Epithelial cell of prostate (primary cell): ENCODE data around the gene CYB561A3.

ENCODE experiments used
- DNase-seq: peaks from one replicate; pipeline ENCODE4 v3.0.0-alpha.2; 2011; ENCODE audit warnings: low read depth, low spot score
- H3K27ac ChIP-seq: fragments of 450-650 bp; 2 replicates; pipeline ENCODE4 v1.5.1; 2017; ENCODE audit warnings: mild to moderate bottlenecking

CYB561A3 gene

DNA sequence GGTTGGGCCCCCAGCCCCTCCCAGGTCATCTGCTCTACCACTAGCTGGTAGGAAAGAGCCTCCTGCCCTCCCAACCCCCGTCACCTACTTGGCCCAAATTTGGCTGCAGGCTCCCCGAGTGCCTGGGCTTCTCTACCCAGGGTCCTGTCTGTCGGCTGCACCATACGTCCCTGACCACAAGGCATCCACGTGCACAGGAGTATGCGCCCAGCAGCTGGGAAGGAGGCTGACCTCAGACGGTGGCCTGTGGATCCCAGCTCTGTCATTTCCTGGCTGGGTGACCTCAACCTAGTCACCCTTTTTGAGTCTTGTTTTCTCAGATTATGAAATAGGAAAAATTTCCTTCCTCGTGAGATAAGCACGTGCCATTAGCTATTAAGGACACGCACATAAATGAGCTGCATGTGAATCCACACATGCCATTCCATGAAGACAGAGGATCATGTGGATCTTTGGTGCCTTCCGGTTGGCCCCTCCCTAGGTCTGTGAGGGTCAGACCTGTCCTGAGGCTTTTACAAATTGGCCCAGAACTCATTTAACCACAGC, 13.7 kb downstream of the CYB561A3 start:
- DNase-seq, result no peak
- H3K27ac ChIP-seq, result no peak overlapping the region

DNA sequence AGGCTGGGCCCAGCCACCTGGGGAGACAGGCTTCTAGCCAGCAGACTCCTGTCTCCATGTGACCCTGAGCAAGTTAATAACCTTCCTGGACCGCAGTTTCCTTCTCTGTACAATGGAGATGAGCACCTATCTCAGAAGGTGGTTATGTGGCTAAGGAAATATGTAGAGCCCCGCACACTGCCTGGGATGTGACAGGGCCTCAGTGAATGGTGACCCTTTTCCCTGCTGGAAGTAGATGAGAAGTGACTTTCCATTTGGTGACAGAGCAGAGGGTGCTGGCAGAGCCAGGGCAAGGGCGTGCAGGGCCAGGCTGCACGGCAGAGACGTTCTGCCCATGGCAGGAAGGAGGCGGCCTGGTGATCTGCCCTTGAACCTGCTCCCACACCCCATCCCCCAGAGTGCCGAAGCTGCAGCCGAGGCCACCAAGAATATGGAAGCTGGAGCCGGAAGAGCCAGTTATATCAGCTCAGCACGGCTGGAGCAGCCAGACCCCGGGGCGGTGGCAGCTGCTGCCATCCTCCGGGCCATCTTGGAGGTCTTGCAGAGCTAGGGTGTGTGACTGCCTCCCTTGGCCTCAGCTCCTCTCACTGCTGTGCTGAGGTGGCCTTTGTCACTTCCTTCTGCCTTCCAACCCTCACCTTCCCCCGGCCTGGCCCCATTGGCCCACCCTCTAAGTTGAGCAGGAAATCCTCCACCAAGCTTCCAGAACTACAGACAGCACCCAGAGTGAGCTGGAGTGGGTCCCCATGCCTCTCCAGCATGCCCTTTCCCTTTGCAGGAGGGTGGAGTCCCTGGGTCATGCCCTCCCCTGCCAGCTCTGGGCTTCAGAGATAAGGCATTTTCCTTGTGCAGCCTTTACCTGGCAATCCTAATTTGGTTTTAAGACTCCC, 15.5 kb downstream of the CYB561A3 start:
- DNase-seq, result no peak
- no peak overlapping the region for H3K27ac ChIP-seq

DNA sequence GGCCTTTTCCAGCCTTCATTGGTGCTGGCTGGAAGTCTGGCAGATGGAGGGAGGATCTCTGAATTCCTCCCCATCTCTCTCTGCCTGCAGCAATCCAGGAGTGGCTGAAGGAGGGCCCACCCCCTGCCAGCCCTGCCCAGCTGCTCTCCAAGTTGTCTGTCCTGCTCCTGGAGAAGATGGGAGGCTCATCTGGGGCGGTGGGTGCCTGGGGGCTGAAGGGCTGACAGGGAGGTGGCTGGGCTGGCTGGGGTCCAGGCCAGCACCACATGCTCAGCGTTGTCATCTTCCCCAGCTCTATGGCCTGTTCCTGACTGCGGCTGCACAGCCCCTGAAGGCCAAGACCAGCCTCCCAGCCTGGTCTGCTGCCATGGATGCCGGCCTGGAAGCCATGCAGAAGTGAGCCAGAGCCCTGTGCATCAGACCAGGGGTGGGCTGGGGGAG, 16.5 kb downstream of the CYB561A3 start:
- no peak for DNase-seq
- H3K27ac ChIP-seq, result no peak overlapping the region

DNA sequence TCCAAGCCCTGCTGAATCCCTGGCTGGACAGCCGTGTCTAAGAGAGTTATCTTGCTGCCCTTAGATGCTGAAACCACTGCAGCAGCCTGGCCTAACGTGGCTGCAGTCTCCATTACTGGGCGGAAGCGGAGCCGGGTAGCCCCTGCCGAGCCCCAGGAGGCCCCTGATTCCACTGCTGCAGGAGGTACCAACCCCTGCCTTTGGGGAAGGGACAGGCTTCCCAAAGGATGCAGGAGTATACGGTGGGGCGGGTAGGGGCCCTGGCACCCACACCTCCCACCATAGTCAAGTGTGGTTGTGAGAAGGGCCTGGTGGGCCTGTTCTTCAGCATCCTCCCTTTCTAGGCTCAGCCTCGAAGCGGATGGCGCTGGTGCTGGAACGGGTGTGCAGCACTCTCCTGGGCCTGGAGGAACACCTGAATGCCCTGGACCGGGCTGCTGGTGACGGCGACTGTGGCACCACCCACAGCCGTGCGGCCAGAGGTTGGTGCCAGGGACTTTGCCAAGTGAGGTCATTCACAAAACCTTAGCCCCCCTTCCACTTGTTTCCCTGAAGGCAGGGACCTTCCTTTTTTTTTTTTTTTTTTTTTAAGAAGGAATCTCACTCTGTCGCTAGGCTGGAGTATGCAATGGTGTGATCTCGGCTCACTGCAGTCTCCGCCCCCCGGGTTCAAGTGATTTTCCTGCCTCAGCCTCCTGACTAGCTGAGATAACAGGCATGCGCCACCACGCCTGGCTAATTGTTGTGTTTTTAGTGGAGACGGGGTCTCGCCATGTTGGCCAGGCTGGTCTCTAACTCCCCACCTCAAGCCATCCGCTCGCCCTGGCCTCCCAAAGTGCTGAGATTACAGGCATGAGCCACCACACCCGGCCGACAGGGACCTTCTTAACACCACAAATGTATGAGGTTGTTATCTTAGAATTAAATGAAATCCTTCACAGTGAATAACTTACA, 17.6 kb downstream of the CYB561A3 start:
- no peak for DNase-seq
- H3K27ac ChIP-seq, result no peak overlapping the region

DNA sequence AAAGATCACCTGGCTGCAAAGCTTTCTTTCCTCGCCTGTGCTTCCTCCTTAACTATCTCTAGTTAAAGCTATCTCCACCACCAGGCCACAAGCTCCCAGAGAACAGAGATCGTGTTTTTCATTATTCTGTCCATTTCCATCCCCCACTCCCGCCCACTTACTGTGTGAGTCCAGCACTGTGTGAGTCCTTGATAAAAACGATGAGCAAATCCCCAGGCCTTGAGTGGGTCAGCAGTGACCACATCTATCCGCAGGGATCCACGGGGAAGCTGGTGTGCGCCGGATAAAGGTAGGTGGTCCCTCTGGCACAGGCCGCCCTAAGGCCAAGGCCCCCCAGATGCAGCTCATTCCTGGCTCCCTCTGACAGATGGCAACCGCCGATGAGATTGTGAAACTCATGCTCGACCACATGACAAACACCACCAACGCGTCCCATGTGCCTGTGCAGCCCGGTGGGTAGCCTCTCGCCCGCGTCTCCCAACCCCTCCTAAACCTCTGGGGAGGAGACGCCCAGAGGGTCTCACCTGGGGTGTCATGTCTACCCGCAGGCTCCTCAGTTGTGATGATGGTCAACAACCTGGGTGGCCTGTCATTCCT, 19.4 kb downstream of the CYB561A3 start:
- DNase-seq, result no peak
- no peak overlapping the region for H3K27ac ChIP-seq

DNA sequence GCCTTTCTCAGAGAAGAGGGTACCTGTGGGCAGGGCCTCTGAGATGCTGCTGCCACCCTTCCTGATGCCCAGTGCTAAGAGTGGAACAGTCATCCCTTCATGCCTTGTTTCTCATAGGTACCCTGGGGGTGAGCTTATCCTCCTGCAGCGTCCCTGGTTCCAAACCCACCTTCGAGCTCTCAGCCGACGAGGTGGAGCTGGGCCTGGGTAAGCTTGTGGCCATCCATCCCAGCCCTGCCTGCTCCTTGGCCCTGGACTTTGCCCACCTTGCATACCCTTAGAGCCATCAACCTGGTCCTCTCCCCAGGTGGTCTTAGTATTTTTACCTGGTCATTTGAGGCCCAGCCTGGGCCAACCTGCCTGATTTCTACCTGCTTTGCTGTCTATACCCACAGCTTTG, 20.0 kb downstream of the CYB561A3 start:
- no peak for DNase-seq

DNA sequence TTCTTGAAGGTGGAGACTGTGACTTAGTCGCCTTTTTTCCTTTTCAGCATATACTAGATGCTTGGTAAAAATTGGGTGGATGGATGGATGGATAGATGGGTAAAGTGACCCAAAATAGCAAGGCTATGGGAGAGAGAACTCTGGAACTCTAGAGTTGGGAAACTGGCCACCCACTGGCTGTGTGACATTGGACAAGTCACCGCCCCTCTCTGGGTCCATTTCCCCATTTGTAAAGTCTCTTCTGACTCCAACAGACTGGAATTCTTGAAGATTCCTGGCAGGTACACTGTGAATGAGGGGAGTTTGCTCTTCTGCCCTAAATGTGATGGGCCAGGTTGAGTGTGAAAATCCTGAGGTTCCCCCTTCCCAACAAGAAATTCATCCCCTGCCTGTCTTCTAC, 20.7 kb downstream of the CYB561A3 start:
- DNase-seq, result no peak
- H3K27ac ChIP-seq, result no peak overlapping the region

More for the DNA sequence above, 20.0 kb downstream of the CYB561A3 start:
- H3K27ac ChIP-seq, result no peak overlapping the region

DNA sequence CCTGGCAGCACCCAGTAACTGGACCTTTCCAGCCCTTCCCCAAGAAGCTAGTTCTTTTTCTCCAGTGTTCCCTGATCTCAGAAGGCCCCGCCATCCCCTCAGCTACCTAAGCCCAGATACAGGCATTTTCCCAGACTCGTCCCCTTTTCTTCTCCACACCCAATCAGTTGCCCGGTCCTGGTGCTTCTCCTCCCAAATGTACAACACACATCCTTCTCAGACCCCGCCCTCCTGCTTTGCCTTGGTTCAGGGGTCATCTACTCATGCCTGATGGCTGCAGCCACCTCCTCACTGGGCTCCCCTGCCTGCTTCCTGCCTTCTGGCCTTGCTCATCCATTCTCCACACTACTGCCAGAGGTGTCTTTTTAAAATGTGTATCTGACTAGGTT, 22.2 kb downstream of the CYB561A3 start:
- no peak overlapping the region for H3K27ac ChIP-seq
- DNase-seq, result no peak

DNA sequence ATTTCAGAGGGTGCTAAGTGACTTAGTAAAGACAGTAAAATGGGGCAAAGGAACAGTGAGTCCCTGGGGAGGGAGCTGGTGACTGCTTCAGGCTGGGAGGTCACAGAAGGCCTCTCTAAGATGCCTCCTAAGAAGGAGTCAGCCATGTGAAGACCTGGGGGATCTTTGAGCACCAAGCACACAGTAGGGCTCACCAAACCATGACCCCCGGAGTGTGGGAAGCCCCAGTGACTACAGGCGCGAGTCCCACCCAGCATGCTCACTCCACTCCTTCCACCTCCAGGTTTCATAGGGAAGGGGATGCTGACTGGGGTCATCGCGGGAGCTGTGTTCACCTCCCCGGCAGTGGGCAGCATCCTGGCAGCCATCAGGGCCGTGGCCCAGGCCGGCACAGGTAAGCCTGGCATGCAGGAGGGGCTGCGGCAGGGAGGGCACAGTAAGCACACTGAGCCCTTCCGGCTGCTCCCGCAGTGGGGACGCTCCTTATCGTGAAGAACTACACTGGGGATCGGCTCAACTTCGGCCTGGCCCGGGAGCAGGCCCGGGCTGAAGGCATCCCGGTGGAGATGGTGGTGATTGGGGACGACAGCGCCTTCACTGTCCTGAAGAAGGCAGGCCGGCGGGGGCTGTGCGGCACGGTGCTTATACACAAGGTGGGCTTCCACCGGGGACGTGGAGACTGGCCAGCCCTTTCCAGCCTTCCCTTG, 22.7 kb downstream of the CYB561A3 start:
- DNase-seq, result no peak
- no peak overlapping the region for H3K27ac ChIP-seq

DNA sequence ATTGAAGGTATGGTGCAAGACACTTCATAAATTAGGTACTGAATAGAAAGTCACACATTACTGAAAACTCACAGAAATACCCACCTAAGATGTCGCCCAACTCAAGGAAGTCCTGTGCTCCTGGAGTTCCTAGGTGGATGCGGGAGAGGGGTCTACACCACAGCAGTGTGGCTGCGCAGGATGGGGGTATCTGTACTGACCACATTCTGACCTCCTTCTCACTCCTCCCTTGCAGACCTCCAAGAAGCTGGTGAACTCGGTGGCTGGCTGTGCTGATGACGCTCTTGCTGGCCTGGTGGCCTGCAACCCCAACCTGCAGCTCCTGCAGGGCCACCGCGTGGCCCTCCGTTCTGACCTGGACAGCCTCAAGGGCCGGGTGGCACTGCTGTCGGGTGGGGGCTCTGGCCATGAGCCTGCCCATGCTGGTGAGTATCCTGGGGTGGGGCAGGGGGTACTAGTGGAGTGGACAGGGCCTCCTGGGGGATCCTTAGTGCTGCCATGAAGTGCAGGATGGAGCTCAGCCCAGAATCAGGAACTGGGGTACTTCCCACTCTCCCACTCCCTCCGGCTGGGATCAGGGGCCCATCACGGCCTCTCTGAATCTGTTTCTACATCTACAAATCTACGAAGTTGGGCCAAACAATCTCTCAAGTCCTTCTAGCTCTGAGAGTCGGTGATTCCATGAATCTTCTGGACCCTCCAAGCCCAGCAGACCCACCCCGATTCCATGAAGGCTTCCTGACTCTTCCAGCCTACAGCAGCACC, 23.8 kb downstream of the CYB561A3 start:
- no peak overlapping the region for H3K27ac ChIP-seq
- no peak for DNase-seq

DNA sequence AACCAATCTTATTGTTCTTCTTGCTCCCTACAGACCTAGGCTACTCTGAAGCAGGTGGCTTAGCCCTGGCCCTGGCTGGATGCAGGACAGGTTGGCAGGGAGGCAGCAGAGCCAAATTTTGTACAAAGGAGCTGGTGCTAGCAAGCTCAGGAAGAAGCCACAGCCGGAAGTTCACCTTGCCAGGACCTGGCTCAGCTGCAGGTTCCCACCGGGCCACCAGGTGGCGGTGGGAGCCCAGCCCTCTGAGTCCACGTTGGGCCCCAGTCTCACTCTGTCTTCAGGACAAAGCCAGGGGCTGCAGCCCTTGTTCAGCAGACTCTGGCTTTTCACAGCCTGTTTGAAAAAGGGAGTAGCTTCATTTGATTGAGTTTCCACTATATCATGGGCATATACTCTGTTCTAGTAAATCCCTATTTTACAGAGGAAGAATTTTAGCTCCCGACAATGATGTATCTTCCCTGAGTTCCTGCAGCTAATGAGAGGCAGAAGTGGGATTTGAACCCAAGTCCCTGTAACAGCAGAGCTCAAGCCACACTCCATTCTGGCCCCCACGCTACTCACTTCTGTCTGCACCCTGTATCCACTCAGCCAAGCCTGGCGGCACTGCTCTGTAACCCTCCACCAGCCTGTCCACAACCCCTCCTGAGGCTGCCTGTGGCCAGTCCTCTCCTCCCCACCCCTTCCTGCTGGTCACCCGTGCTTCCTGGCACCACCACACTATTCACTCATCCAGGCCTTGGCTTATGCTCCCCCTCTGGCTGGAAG, 25.3 kb downstream of the CYB561A3 start:
- H3K27ac ChIP-seq, result peak overlapping the region; percentile 56
- peak; percentile 33 for DNase-seq

DNA sequence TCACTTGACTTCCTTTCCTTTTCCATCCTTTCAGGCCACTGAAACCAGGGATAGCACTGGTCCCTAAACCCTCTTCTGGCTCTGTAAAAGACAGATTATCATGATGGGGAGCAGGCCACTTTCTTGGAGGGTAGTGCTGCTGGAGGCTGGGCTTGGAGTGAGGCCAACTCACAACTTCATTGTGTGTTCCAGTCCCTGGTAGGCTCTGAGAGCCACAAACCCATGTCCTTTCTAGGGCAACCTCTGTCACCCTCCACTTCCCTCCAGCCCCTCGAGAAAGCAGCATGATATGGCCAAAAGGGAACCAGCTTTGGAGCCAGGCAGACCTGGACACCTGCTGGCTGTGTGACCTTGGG, 26.3 kb downstream of the CYB561A3 start:
- H3K27ac ChIP-seq, result peak overlapping the region; percentile 56
- no peak for DNase-seq

DNA sequence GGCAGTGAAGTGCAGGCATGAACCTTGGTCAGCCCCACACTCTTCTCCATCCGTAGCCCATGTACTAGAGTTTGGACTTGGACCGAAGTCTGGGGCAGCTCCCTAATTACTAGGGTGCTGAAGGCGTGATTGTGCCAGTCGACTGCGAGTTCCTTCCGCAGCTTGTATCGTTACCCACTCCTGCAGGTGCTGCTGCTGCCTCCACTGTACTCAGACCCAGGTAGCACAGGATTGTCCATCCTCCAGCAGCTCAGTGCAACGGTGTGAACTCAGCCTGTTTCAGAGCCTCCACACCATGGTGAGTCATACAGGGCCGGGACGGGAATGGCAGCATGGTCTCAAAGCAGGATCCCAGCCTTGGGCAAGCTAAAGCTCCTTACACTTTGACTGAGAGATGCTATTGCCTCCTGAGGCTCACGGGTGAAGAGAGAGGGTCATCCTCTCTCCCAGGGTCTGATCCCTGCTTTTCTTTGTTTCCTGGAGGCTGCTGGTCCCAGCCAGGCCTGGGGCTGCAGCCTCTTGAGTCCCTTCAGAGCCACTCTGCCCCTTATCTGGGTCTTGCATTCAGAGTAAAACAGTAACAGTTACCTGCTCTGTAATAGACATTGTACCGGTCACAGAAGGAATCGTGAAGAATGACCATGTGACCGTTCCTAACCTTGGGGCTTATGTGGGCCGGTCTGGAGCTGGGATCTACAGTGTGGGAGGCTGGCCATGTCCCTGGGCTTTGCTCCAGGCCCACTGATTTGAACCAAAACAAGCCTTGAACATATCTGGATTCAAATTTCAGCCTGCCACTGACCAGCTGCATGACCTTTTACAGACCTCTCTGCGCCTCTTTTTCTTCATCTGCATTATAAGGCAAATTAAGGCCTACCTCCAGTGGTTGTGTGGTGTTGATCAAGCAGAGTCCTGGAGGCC, 27.0 kb downstream of the CYB561A3 start:
- DNase-seq, result no peak
- peak overlapping the region; percentile 68 for H3K27ac ChIP-seq

DNA sequence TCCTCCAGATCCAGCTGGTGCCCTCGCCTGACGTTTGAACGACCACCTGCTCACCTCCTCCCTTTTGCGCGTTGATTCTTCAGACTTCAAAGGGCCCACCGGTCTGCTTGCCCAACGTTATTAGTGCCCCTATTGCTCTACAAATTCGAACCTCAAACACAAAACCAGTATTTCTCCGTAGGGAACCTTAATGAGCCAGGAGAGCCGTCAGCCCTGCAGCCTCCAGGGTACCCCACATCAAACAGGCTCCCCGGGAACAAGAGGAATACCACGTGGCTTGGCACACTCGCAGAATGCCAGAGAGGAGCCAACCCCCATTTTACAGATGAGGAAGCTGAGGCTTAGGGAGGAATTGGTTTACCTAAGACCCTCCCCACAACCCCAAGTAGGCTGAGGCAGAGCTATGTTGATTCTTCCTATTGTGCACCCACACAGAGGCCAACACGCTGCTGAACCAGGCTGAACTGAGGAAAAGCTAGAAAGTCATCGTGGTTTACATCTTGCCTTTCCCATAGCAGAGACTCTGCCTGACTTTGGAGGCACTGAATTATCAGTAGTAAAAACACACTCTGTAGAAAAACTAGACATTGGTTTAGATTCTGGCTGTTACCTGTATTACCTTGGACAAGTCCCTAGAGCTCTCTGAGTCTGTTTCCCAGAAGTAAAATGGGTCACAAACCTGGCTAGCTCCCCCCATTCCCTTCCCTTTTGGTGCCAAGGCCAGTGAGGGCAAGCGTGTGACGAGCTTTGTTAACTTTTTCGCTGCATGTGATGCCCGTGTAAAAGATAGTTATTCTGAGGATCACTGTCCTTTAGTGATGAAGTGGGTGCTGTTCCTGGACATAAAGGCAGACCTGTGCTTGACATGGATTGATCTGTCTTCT, 27.9 kb downstream of the CYB561A3 start:
- DNase-seq, result no peak
- peak overlapping the region; percentile 68 for H3K27ac ChIP-seq

DNA sequence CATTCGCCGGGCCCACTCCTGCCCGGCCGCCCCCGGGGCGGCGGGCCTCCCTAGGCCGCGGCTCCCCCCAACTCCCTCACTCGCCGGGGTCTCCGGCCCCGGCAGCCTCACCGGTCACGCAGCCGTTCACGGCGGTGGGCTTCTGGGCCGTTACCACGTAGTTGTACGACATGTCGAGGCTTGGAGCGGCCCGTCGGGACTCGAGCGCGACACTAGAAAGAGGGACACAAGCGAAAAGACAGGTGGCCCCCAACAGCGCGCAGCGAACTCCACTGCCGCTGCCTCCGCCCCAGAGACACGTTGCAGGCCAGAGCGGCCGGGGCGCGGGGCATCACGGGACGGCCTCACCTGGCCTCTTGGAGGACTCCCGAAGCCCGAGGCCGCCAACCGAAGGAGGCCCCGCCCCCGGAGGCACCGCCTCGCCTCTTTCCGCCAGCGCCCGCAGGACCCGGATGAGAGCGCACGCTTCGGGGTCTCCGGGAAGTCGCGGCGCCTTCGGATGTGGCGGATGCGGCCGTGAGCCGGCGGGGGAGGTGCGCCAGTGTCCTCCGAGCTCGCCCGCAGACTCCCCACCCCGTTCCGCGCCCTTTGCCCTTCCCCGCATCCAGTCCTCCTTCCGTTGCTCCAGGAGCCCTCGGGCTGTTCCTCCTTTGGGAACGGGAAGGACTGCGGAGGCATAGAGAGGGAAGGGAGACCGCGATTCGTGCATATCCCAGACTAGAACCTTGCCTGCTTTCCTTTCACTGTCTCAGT, 28.7 kb downstream of the CYB561A3 start, which contains the start of the genes DDB1 and TKFC:
Gene DDB1 (minus strand): TSS at position 309 of the 753 bp plus-strand sequence. CDS start 137 bp downstream, at position 172.
Gene TKFC (plus strand): TSS at position 432 of the 753 bp plus-strand sequence. CDS start 1,501 bp downstream, outside the sequence.
- peak; percentile 43 for DNase-seq
- peak within 1 kb of the TSS; percentile 68 for H3K27ac ChIP-seq
